22Rv1 (cell line): Measurements from ENCODE around the gene COX6B1.

Source experiments
- H3K27ac ChIP-seq: fragments of 450-650 bp; 2 replicates; pipeline ENCODE4 v1.5.1; 2017
- CTCF ChIP-seq: fragments of 450-650 bp; IDR thresholded peaks from 2 replicates; pipeline ENCODE4 v1.5.1; 2017; ENCODE audit warnings: mild to moderate bottlenecking
- ZFX ChIP-seq: fragments of 450-650 bp; IDR thresholded peaks from 2 replicates; pipeline ENCODE4 v1.6.1; 2017; ENCODE audit warnings: antibody characterized with exemption, borderline replicate concordance

The COX6B1 gene

GRCh38 chr19:35693422-35693821 lies 45.3 kb downstream of the COX6B1 start:
- TF ChIP-seq CTCF (no peak), ZFX (no peak)
- H3K27ac ChIP-seq, result no peak overlapping the region

DNA sequence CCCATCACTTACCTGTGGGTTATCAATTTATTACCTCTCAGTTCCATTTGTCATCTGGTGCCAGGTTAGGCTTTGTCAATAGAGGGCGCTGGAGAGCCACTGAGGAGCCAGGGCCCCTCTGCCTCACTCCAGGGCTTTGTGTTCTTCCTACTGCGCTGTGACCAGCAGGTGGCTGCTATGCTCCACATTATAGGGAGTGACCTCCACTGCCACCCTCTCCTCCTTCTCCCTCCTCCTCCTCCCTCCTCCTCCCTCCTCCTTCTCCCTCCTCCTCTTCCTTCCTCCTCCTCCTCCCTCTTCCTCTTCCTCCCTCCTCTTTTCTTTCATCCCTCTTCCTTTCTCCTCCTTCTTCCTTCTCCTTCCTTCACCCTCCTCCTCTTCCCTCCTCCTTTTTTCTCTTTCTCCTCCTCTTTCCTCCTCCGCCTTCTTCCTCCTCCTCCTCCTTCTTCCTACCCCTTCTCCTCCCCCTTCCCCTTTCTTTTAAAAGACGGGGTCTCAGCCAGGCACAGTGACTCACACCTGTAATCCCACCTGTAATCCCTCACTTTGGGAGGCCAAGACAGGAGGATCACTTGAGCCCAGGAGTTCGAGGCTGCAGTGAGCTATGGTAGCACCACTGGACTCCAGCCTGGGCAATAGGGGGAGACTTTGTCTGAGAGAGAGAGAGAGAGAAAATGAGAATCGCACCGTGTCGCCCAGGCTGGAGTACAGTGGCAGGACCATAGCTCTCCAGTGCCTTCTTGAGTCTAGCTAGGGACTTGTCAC lies 45.9 kb downstream of the COX6B1 start:
- H3K27ac ChIP-seq, result no peak overlapping the region
- TF ChIP-seq CTCF (peak; percentile 95), ZFX (no peak)

DNA sequence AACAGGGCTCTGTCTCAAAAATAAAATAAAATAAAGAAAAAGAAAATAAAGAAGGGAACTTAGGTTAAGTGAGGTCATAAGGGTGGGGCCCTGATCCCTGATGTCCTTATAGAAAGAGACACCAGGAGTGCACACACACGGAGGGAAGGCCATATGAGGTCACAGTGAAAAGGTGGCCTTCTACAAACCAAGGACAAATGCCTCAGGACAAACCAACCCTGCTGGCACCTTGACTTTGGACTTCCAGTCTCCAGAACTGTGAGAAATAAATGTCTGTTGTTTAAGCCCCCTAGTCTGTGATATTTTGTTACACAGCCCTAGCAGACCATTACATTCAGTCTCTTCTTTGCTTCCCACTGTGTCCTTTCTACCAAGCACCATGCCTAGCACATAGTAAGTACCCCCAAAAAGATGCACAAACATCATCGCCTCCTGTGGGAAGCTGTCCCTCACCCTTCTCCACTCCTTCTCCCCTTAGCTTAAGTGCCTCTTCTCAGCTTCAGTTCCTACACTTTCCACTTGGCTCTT lies 47.8 kb downstream of the COX6B1 start:
- no peak overlapping the region for H3K27ac ChIP-seq
- TF ChIP-seq ZFX, result no peak

DNA sequence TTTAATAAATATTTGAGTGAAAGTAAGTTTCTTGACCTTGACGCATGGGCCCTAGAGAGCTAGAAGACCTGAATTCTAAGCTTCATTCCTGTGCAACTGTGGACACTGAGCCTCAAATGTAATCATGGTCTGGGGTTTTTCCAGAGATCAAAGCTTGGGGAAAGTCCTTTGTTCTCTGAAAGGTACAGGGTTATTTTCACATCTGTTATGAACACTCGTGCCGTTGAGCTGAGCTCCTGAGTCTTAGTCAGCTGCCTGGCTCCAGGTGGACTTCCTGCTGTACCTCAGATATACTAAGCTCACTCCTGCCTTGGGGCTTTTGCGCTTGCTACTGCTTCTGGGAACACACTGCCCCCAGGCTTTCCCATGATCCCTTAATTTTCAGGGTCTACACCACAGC lies 48.7 kb downstream of the COX6B1 start:
- TF ChIP-seq CTCF (no peak), ZFX (no peak)
- no peak overlapping the region for H3K27ac ChIP-seq

- H3K27ac ChIP-seq, result peak overlapping the region; percentile 31; the same call in 1 of the 2 replicates
- TF ChIP-seq CTCF (no peak), ZFX (no peak)
Measured at GRCh38 chr19:35702223-35703012, 54.3 kb downstream of the COX6B1 start.

GRCh38 chr19:35703343-35703742 lies 55.2 kb downstream of the COX6B1 start:
- H3K27ac ChIP-seq, result no peak overlapping the region; the same call in 1 of the 2 replicates
- TF ChIP-seq CTCF, result no peak
- no peak for TF ChIP-seq ZFX

GRCh38 chr19:35704218-35704617 lies 56.1 kb downstream of the COX6B1 start, which contains the start of gene ZBTB32:
TSS of gene ZBTB32 (plus strand) at chr19:35704558. CDS start at chr19:35714627, 10,069 bp downstream.
- no peak within 1 kb of the TSS for H3K27ac ChIP-seq
- no peak for TF ChIP-seq ZFX
- TF ChIP-seq CTCF, result no peak
